K562 (cell line): ENCODE data around the gene VPS16. TPM values are rescaled to one million over a fixed set of nuclear protein-coding genes. Genes with fewer than 3 reads are reported as not detected.
A peak's percentile ranks its signal among the peaks of the same experiment; 100 is the strongest.

Source experiments
- ATAC-seq: fragments of 200-7000 bp; cut with Tn5 transposase; 3 replicates; pipeline ENCODE4 v1.9.1; 2020; ENCODE audit warnings: moderate library complexity
- BruUV-seq: library from RNA; stranded (reverse); fragments of 400-500 nt; replicated peaks from 2 replicates; lab custom pipeline; 2021; lab: Mats Ljungman, UMichigan
- CTCF ChIA-PET: fragments of 300-600 bp; formaldehyde crosslinking; extraction: SDS; loops from one replicate; lab custom pipeline; 2021; ENCODE audit warnings: low intra/inter-chr PET ratio; lab: Yijun Ruan, JAX
- POLR2A ChIA-PET: fragments of 300-600, 350-650 bp; sonication (Branson Sonifier 250); formaldehyde crosslinking; extraction: SDS; loops from one replicate; lab custom pipeline; 2021; ENCODE audit warnings: antibody characterized with exemption, inconsistent platforms; lab: Yijun Ruan, JAX
- DNase-seq, 4 experiments: peaks; one replicate each; pipeline versions ENCODE4 v3.0.0 to v3.0.0-alpha.2; 2011 to 2018; ENCODE audit warnings: low spot score in 3 of 4, mixed read lengths in 3 of 4; ENCODE audit errors: extremely low read depth in 1 of 4
- FAIRE-seq: peaks from 2 replicates; lab custom pipeline; 2011; peaks lifted over from hg19 to GRCh38; lab: Jason Lieb, UNC
- H2AFZ ChIP-seq: 2 replicates; pipeline ENCODE4 v1.6.0; 2011; ENCODE audit warnings: low read depth, low read length, control low read depth, inconsistent platforms
- H3K27ac ChIP-seq: fragments of 200-600 bp; 3 replicates; pipeline ENCODE4 v1.8.0; 2011; ENCODE audit warnings: low read depth, mild to moderate bottlenecking, control low read depth, inconsistent platforms, low read length, moderate library complexity, mixed read lengths; ENCODE audit errors: extremely low read depth
- H3K27me3 ChIP-seq, 2 experiments: fragments of 300-600 bp in 1 of 2; 2 replicates in 1 of 2; 3 replicates in 1 of 2; pipeline versions ENCODE4 v1.6.0 to v1.8.0; 2011; ENCODE audit warnings: inconsistent platforms in 2 of 2, low read length in 2 of 2, mild to moderate bottlenecking in 1 of 2, mixed read lengths in 1 of 2, moderate library complexity in 1 of 2; ENCODE audit not compliant: control insufficient read depth in 2 of 2, insufficient read depth in 2 of 2
- H3K36me3 ChIP-seq: fragments of 300-600 bp; 3 replicates; pipeline ENCODE4 v1.8.0; 2011; ENCODE audit warnings: mild to moderate bottlenecking, low read length, inconsistent platforms; ENCODE audit not compliant: control insufficient read depth, insufficient read depth
- H3K4me1 ChIP-seq, 2 experiments: fragments of 200-600 bp in 1 of 2; replicated peaks in 1 of 2; 2 replicates in 1 of 2; 3 replicates in 1 of 2; pipeline versions ENCODE4 v1.5.1 to v1.8.0; 2011; ENCODE audit warnings: inconsistent platforms in 2 of 2, low read length in 2 of 2, mild to moderate bottlenecking in 1 of 2, mixed read lengths in 1 of 2, moderate library complexity in 1 of 2; ENCODE audit not compliant: control insufficient read depth in 2 of 2, insufficient read depth in 2 of 2
- H3K4me2 ChIP-seq: 2 replicates; pipeline ENCODE4 v1.6.1; 2011; ENCODE audit warnings: low read length, control low read depth, inconsistent platforms, mixed read lengths; ENCODE audit not compliant: insufficient read depth
- H3K4me3 ChIP-seq: fragments of 200-600 bp; sonication (generic), shearing (Covaris generic); 2 replicates; pipeline ENCODE4 v1.5.1; 2016; ENCODE audit warnings: control low read depth, inconsistent platforms
- H3K79me2 ChIP-seq: fragments of 200-600 bp; 3 replicates; pipeline ENCODE4 v1.8.0; 2011; ENCODE audit warnings: low read length, inconsistent platforms; ENCODE audit not compliant: control insufficient read depth, insufficient read depth
- H3K9ac ChIP-seq, 2 experiments: 2 replicates each; pipeline versions ENCODE4 v1.6.0 to v1.6.1; 2011; ENCODE audit warnings: low read depth in 2 of 2, low read length in 2 of 2, control low read depth in 1 of 2, inconsistent platforms in 1 of 2, mild to moderate bottlenecking in 1 of 2, mixed read lengths in 1 of 2; ENCODE audit not compliant: insufficient read depth in 1 of 2
- H3K9me1 ChIP-seq: one replicate; pipeline ENCODE4 v1.6.0; 2011; ENCODE audit warnings: inconsistent platforms, mild to moderate bottlenecking, low read length, moderate library complexity; ENCODE audit not compliant: control insufficient read depth, insufficient read depth
- H3K9me3 ChIP-seq: replicated peaks from 2 replicates; pipeline ENCODE4 v1.5.1; 2011; ENCODE audit warnings: low read depth, low read length, inconsistent platforms; ENCODE audit not compliant: control insufficient read depth, insufficient read depth
- H4K20me1 ChIP-seq: replicated peaks from 2 replicates; pipeline ENCODE4 v1.6.1; 2011; ENCODE audit warnings: low read length, inconsistent platforms, mixed read lengths; ENCODE audit not compliant: control insufficient read depth, insufficient read depth
- CAMTA2 ChIP-seq: fragments of 250-450 bp; sonication (Bioruptor Pico); conservative IDR thresholded peaks from 2 replicates; pipeline ENCODE4 v1.5.1; 2022
- CBX2 ChIP-seq: fragments of 200-600 bp; sonication (generic); IDR thresholded peaks from one replicate; pipeline ENCODE4 v1.6.1; 2012; ENCODE audit warnings: mild to moderate bottlenecking, low read length, inconsistent platforms; ENCODE audit not compliant: insufficient read depth, poor library complexity, severe bottlenecking
- EGR1 ChIP-seq: fragments of 450-650 bp; conservative IDR thresholded peaks from 2 replicates; pipeline ENCODE4 v1.6.1; 2017; ENCODE audit warnings: mild to moderate bottlenecking
- FOXA1 ChIP-seq: fragments of 450-650 bp; IDR thresholded peaks from 2 replicates; pipeline ENCODE4 v1.6.1; 2016; ENCODE audit warnings: mild to moderate bottlenecking, borderline replicate concordance
- HDAC6 ChIP-seq: IDR thresholded peaks from 2 replicates; pipeline ENCODE4 v1.6.1; 2012; ENCODE audit warnings: low read depth, mild to moderate bottlenecking, control low read depth, inconsistent platforms, low read length, moderate library complexity
- HNRNPK ChIP-seq: fragments of 200-400 bp; formaldehyde crosslinking; IDR thresholded peaks from one replicate; pipeline ENCODE4 v1.6.1; 2018; ENCODE audit warnings: mild to moderate bottlenecking, low read depth, low read length; ENCODE audit not compliant: poor library complexity, severe bottlenecking
- HNRNPUL1 ChIP-seq: fragments of 200-400 bp; formaldehyde crosslinking; IDR thresholded peaks from 2 replicates; pipeline ENCODE4 v1.6.1; 2017; ENCODE audit warnings: low read length
- MTF1 ChIP-seq: fragments of 250-450 bp; sonication (Bioruptor Pico); IDR thresholded peaks from 2 replicates; pipeline ENCODE4 v1.9.0; 2021; ENCODE audit warnings: moderate library complexity, mild to moderate bottlenecking, inconsistent platforms, borderline replicate concordance
- NEUROD1 ChIP-seq: fragments of 150-350 bp; IDR thresholded peaks from 2 replicates; pipeline ENCODE4 v1.6.1; 2014; ENCODE audit warnings: borderline replicate concordance, low read length, low read depth; ENCODE audit not compliant: partially characterized antibody
- NFE2 ChIP-seq: IDR thresholded peaks from 2 replicates; pipeline ENCODE4 v1.6.1; 2014; ENCODE audit warnings: antibody characterized with exemption, low read depth
- RHOXF2B ChIP-seq: fragments of 250-450 bp; sonication (Bioruptor Pico); conservative IDR thresholded peaks from 2 replicates; pipeline ENCODE4 v1.5.1; 2021
- SLC30A9 ChIP-seq: fragments of 250-450 bp; sonication (Bioruptor Pico); IDR thresholded peaks from 2 replicates; pipeline ENCODE4 v1.8.0; 2022; ENCODE audit warnings: mild to moderate bottlenecking, moderate library complexity
- TSC22D4 ChIP-seq: fragments of 450-650 bp; IDR thresholded peaks from 2 replicates; pipeline ENCODE4 v1.6.1; 2016; ENCODE audit warnings: missing genetic modification characterization, missing biosample characterization, control low read depth
- ZFX ChIP-seq: sonication (generic); formaldehyde crosslinking; IDR thresholded peaks from 2 replicates; pipeline ENCODE4 v1.8.0; 2022; ENCODE audit warnings: mild to moderate bottlenecking, missing genetic modification reagents, moderate library complexity
- ZNF24 ChIP-seq: fragments of 450-650 bp; IDR thresholded peaks from 2 replicates; pipeline ENCODE4 v1.6.1; 2016
- ZNF507 ChIP-seq: conservative IDR thresholded peaks from 2 replicates; pipeline ENCODE4 v1.6.1; 2017; ENCODE audit warnings: missing genetic modification characterization, missing compliant biosample characterization
- ZNF583 ChIP-seq: fragments of 250-450 bp; sonication (Bioruptor Pico); IDR thresholded peaks from 2 replicates; pipeline ENCODE4 v1.4.0; 2020
- ZSCAN29 ChIP-seq: fragments of 450-650 bp; IDR thresholded peaks from 2 replicates; pipeline ENCODE4 v1.6.1; 2017
- WGBS: fragments of 100-300 bp; shearing (Covaris generic); methylation state at CpG from one replicate; pipeline ENCODE4 v1.1.6; 2016; ENCODE audit warnings: low coverage, mixed read lengths; ENCODE audit not compliant: insufficient coverage; ENCODE audit errors: missing lambda C conversion rate; 5-methylcytosine and 5-hydroxymethylcytosine counted together
- in situ Hi-C: fragments of 300-500 bp; cut with MboI; formaldehyde crosslinking; loops from 4 replicates; pipeline ENCODE4 v1.15.0; 2018; ENCODE audit warnings: inconsistent platforms, mixed read lengths
- intact Hi-C: fragments of 100-400 bp; cut with micrococcal nuclease; formaldehyde crosslinking; loops from 2 replicates; pipeline ENCODE4 v1.14.2; 2022
- polyA plus RNA-seq, 8 experiments: library from polyadenylated mRNA; depleted of rRNA in 4 of 8; stranded (reverse) in 5 of 8; unstranded in 3 of 8; fragments of >200 nt; fragmentation: Nextera tagmentation in 2 of 8; fragmentation: Illumina TruSeq in 1 of 8; extraction: Ambion mirVana in 2 of 8; extraction: Trizol in 1 of 8; gene quantifications; 2 replicates each; pipeline versions ENCODE4 v1.2.1 to v1.2.3, GENCODE V29; 2011 to 2014; ENCODE audit warnings: inconsistent platforms in 1 of 8, missing spikeins in 1 of 8
- total RNA-seq, 7 experiments: library from RNA; depleted of rRNA in 6 of 7; stranded (reverse); fragments of >200 nt in 6 of 7; fragmentation: Illumina TruSeq in 2 of 7; extraction: Trizol in 2 of 7; gene quantifications; 2 replicates each; pipeline versions ENCODE4 v1.2.1 to v1.2.3, GENCODE V29; 2011 to 2021; ENCODE audit warnings: low replicate concordance in 1 of 7
- TF ChIP-seq, protein P1 (sequence below): sonication (generic); formaldehyde crosslinking; IDR thresholded peaks from 2 replicates; pipeline ENCODE4 v1.8.0; 2022; ENCODE audit warnings: missing genetic modification reagents, mild to moderate bottlenecking, moderate library complexity, borderline replicate concordance
- TF ChIP-seq, protein P2 (sequence below): fragments of 450-650 bp; IDR thresholded peaks from 2 replicates; pipeline ENCODE4 v1.6.1; 2016
- TF ChIP-seq, protein P3 (sequence below): fragments of 450-650 bp; formaldehyde crosslinking; conservative IDR thresholded peaks from 2 replicates; pipeline ENCODE4 v1.4.0; 2022; ENCODE audit warnings: mild to moderate bottlenecking, missing genetic modification characterization

The VPS16 gene
- total and polyA plus RNA-seq, 9 of the 15 experiments (the other 6 are each of a cell fraction or from before 2014, with no cell fraction given) = 6.8 to 24.7 (median 14.0) TPM

DNA sequence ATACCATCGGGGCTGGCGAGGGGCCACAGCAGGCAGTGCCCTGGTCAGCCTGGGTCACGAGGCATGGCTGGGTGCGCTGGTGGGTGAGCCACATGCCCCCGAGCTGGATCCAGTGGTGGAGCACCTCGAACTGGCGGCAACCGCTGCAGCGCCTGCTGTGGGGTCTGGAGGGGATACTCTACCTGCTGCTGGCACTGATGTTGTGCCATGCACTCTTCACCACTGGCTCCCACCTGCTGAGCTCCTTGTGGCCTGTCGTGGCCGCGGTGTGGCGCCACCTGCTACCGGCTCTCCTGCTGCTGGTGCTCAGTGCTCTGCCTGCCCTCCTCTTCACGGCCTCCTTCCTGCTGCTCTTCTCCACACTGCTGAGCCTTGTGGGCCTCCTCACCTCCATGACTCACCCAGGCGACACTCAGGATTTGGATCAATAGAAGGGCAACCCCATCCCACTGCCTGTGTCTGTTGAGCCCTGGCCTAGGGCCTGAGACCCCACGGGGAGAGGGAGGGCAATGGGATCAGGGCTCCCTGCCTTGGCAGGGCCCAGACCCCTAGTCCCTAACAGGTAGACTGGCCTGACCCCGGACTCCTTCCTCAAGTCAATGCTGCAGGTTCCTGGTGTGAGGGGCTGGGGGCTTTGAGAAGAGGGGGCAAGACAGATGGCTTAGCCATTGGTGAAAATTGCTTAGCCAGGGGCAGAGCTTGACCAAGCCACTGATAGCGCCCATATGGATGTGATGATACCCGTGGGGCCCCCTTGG is 23.8 kb upstream of the VPS16 start (continued):
- TF ChIP-seq FOXA1 (no peak), ZNF24 (no peak), ZNF583 (CRISPR knock-in tag) (no peak)
- TF ChIP-seq, protein P1, sequence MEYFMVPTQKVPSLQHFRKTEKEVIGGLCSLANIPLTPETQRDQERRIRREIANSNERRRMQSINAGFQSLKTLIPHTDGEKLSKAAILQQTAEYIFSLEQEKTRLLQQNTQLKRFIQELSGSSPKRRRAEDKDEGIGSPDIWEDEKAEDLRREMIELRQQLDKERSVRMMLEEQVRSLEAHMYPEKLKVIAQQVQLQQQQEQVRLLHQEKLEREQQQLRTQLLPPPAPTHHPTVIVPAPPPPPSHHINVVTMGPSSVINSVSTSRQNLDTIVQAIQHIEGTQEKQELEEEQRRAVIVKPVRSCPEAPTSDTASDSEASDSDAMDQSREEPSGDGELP (CRISPR knock-in tag) = 0 out of 2 replicates have a peak, but pooled peaks have one; percentile 20

DNA sequence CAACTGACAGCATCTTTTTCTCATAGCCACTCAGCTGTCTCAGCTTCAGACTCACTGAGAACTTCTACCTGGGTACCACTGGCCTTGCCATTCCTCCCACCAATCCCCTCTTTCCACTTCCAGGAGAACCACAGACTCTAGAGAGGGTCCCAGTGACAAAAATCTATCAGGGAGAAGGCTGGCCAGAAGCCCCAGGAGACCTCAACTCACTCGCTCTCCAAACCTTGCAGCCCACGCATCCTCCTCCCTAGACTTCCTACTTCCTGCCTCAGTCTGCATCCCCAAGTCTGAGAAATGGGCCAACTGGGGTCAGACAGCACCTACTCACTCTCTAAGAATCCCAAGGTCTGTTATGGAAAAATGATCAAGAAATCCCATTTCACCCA is 23.2 kb upstream of the VPS16 start:
- no TSS peak for BruUV-seq
- Histone ChIP-seq H3K4me1 (peaks cover 14 to 37% of the 10 kb centered on the region in 2 experiments), H3K9ac (no peak overlapping the region), H3K4me2 (no peak overlapping the region), H3K27me3 (no peaks in the 10 kb centered on the region), H3K9me3 (no peaks in the 10 kb centered on the region), H2AFZ (no peak overlapping the region), H3K4me3 (no peak overlapping the region), H4K20me1 (no peaks in the 10 kb centered on the region), H3K9me1 (peaks cover 3% of the 10 kb centered on the region), H3K27ac (no peak overlapping the region), H3K79me2 (no peaks in the 10 kb centered on the region), H3K36me3 (no peaks in the 10 kb centered on the region)
- no peak for DNase-seq
- CTCF ChIA-PET = no interaction called here
- FAIRE-seq = no peak
- intact Hi-C loops = loop anchor here (2.0 kb wide), 1 partner anchor 35 kb away; no protein-coding TSS in a partner anchor
- no peak for ATAC-seq
- WGBS = 60% methylated on average over 1 of the region's 2 CpGs
- in situ Hi-C loops = no loop called here
- POLR2A ChIA-PET = no interaction called here
- no peak for TF ChIP-seq NFE2
- TF ChIP-seq RHOXF2B (CRISPR knock-in tag) = no peak
- TF ChIP-seq HDAC6 = no peak
- no peak for TF ChIP-seq MTF1 (CRISPR knock-in tag)
- TF ChIP-seq HNRNPK = no peak
- TF ChIP-seq ZSCAN29 = no peak
- no peak for TF ChIP-seq HNRNPUL1
- no peak for TF ChIP-seq SLC30A9 (CRISPR knock-in tag)
- TF ChIP-seq CAMTA2 (CRISPR knock-in tag) = no peak
- no peak for TF ChIP-seq EGR1
- no peak for TF ChIP-seq CBX2
- no peak for TF ChIP-seq ZNF507 (tag)
- no peak for TF ChIP-seq TSC22D4 (tag)
- TF ChIP-seq ZFX (CRISPR knock-in tag) = no peak
- TF ChIP-seq NEUROD1 = no peak
- TF ChIP-seq, protein P2, sequence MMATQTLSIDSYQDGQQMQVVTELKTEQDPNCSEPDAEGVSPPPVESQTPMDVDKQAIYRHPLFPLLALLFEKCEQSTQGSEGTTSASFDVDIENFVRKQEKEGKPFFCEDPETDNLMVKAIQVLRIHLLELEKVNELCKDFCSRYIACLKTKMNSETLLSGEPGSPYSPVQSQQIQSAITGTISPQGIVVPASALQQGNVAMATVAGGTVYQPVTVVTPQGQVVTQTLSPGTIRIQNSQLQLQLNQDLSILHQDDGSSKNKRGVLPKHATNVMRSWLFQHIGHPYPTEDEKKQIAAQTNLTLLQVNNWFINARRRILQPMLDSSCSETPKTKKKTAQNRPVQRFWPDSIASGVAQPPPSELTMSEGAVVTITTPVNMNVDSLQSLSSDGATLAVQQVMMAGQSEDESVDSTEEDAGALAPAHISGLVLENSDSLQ = no peak
- TF ChIP-seq, protein P3, sequence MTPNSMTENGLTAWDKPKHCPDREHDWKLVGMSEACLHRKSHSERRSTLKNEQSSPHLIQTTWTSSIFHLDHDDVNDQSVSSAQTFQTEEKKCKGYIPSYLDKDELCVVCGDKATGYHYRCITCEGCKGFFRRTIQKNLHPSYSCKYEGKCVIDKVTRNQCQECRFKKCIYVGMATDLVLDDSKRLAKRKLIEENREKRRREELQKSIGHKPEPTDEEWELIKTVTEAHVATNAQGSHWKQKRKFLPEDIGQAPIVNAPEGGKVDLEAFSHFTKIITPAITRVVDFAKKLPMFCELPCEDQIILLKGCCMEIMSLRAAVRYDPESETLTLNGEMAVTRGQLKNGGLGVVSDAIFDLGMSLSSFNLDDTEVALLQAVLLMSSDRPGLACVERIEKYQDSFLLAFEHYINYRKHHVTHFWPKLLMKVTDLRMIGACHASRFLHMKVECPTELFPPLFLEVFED = no peak
